Activated CD8-positive, alpha-beta memory T cell treated with anti-CD3 and anti-CD28 coated beads for 1 hour (primary cell): ENCODE data around the gene NDUFAF8.

ENCODE experiments used
- DNase-seq, 2 donors: peaks; one replicate each; pipeline ENCODE4 v3.0.0-alpha.2; 2020; ENCODE audit warnings: low read depth in 1 of 2; ENCODE audit errors: extremely low read depth in 1 of 2

Gene NDUFAF8

GRCh38 chr17:81238815-81239713 is at the start of gene NDUFAF8, which contains the start of gene TEPSIN:
NDUFAF8 (plus strand) TSS chr17:81239318; CDS start chr17:81239364, 46 bp downstream.
TEPSIN (minus strand) TSS chr17:81239055; CDS start chr17:81239033, 22 bp downstream.
- peak; percentile 85 to 89 for DNase-seq

- DNase-seq: no peak
Observed at GRCh38 chr17:81189670-81190530, 49.2 kb upstream of the NDUFAF8 start.

GRCh38 chr17:81190591-81190990 is 48.5 kb upstream of the NDUFAF8 start:
- DNase-seq: no peak

- DNase-seq: no peak
Observed at GRCh38 chr17:81191116-81191515, 48.0 kb upstream of the NDUFAF8 start.

GRCh38 chr17:81191646-81192045 is 47.5 kb upstream of the NDUFAF8 start:
- no peak for DNase-seq

GRCh38 chr17:81192386-81193050 is 46.6 kb upstream of the NDUFAF8 start:
- no peak for DNase-seq

- DNase-seq: no peak
Observed at GRCh38 chr17:81193051-81193410, 46.1 kb upstream of the NDUFAF8 start.

GRCh38 chr17:81193470-81194224 is 45.5 kb upstream of the NDUFAF8 start:
- DNase-seq: no peak

- DNase-seq: no peak
Observed at GRCh38 chr17:81194225-81194760, 44.8 kb upstream of the NDUFAF8 start.

- no peak for DNase-seq
Observed at GRCh38 chr17:81194941-81195901, 43.9 kb upstream of the NDUFAF8 start.

- DNase-seq: no peak
Observed at GRCh38 chr17:81195941-81196495, 43.1 kb upstream of the NDUFAF8 start.

- DNase-seq: no peak
Observed at GRCh38 chr17:81196505-81197408, 42.4 kb upstream of the NDUFAF8 start.

GRCh38 chr17:81197409-81197795 is 41.7 kb upstream of the NDUFAF8 start:
- no peak for DNase-seq

- DNase-seq: no peak
Observed at GRCh38 chr17:81197831-81198490, 41.2 kb upstream of the NDUFAF8 start.

GRCh38 chr17:81198826-81199481 is 40.2 kb upstream of the NDUFAF8 start:
- no peak for DNase-seq

- DNase-seq: no peak
Observed at GRCh38 chr17:81199482-81199830, 39.7 kb upstream of the NDUFAF8 start.

GRCh38 chr17:81200201-81200600 is 38.9 kb upstream of the NDUFAF8 start:
- no peak for DNase-seq
